GM12878 (cell line): ENCODE results near the gene CTBS. TPM values are rescaled to one million over a fixed set of nuclear protein-coding genes. Genes with fewer than 3 reads are reported as not detected.
A peak's percentile ranks its signal among the peaks of the same experiment; 100 is the strongest.

Experiments used
- CREB1 ChIP-seq: IDR thresholded peaks from 2 replicates; pipeline ENCODE4 v1.6.1; 2012; ENCODE audit warnings: low read depth, mild to moderate bottlenecking, inconsistent platforms
- HDAC2 ChIP-seq: fragments of 200-600 bp; sonication (generic); IDR thresholded peaks from 2 replicates; pipeline ENCODE4 v1.6.1; 2017
- NR2F1 ChIP-seq: fragments of 450-650 bp; conservative IDR thresholded peaks from 2 replicates; pipeline ENCODE4 v1.6.1; 2017; ENCODE audit warnings: mild to moderate bottlenecking
- SIN3A ChIP-seq: IDR thresholded peaks from 2 replicates; pipeline ENCODE4 v1.6.1; 2012; ENCODE audit warnings: low read depth, low read length, improper control_type of control experiment
- SMAD1 ChIP-seq: fragments of 450-650 bp; IDR thresholded peaks from 2 replicates; pipeline ENCODE4 v1.6.1; 2018; ENCODE audit warnings: mild to moderate bottlenecking, low read depth; ENCODE audit not compliant: partially characterized antibody
- ZNF24 ChIP-seq: fragments of 450-650 bp; IDR thresholded peaks from 2 replicates; pipeline ENCODE4 v1.6.1; 2017; ENCODE audit warnings: antibody characterized with exemption, mild to moderate bottlenecking
- polyA plus RNA-seq, 11 experiments: library from polyadenylated mRNA; depleted of rRNA in 4 of 11; unstranded in 6 of 11; stranded (reverse) in 5 of 11; fragments of >200 nt; fragmentation: Nextera tagmentation in 4 of 11; fragmentation: Illumina TruSeq in 1 of 11; extraction: Ambion mirVana in 4 of 11; extraction: Trizol in 1 of 11; gene quantifications; 1 replicate in 1 of 11; 2 replicates in 10 of 11; pipeline versions ENCODE4 v1.2.1 to v1.2.3, GENCODE V29; 2011 to 2016; ENCODE audit warnings: inconsistent platforms in 2 of 11, missing spikeins in 2 of 11, low read depth in 1 of 11
- total RNA-seq, 4 experiments: library from RNA; depleted of rRNA in 3 of 4; stranded (reverse); fragments of >200 nt in 3 of 4; fragmentation: Illumina TruSeq in 1 of 4; extraction: Trizol in 1 of 4; gene quantifications; 2 replicates each; pipeline versions ENCODE4 v1.2.1 to v1.2.3, GENCODE V29; 2013 to 2021
- TF ChIP-seq, protein P1 (sequence below): fragments of 450-650 bp; IDR thresholded peaks from 2 replicates; pipeline ENCODE4 v1.6.1; 2017; ENCODE audit warnings: mild to moderate bottlenecking, moderate library complexity

CTBS gene
- total and polyA plus RNA-seq, 10 of the 15 experiments (the other 5 are each of a cell fraction or from before 2014, with no cell fraction given): 4.3 to 21.2 (median 12.3) TPM

DNA sequence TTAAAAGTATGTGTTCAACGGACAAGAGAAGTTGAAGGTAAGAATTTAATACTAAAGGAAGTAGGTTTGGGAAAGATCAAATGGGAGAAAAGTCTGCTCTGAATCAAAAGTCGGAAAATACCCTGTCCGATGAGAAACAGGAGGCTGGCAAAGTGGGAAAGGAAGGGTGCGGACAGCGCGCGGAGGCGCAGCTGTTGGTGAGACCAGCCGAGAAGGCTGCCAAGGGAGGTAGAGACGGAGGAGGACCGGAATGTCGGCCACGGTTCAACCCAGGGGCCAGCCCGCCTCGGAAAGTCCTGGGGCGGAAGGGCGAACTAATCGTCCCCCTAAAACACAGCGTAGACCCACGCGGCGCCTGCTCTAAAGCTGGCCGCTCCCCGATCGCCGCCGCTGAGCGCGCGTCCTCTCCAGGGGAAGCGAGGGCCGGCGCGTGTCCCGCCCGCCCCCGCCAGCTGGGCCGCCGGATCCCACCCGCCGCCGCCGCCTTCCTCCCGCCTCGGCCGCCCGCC lies 68.7 kb downstream of the CTBS start (continued):
- TF ChIP-seq, protein P1, sequence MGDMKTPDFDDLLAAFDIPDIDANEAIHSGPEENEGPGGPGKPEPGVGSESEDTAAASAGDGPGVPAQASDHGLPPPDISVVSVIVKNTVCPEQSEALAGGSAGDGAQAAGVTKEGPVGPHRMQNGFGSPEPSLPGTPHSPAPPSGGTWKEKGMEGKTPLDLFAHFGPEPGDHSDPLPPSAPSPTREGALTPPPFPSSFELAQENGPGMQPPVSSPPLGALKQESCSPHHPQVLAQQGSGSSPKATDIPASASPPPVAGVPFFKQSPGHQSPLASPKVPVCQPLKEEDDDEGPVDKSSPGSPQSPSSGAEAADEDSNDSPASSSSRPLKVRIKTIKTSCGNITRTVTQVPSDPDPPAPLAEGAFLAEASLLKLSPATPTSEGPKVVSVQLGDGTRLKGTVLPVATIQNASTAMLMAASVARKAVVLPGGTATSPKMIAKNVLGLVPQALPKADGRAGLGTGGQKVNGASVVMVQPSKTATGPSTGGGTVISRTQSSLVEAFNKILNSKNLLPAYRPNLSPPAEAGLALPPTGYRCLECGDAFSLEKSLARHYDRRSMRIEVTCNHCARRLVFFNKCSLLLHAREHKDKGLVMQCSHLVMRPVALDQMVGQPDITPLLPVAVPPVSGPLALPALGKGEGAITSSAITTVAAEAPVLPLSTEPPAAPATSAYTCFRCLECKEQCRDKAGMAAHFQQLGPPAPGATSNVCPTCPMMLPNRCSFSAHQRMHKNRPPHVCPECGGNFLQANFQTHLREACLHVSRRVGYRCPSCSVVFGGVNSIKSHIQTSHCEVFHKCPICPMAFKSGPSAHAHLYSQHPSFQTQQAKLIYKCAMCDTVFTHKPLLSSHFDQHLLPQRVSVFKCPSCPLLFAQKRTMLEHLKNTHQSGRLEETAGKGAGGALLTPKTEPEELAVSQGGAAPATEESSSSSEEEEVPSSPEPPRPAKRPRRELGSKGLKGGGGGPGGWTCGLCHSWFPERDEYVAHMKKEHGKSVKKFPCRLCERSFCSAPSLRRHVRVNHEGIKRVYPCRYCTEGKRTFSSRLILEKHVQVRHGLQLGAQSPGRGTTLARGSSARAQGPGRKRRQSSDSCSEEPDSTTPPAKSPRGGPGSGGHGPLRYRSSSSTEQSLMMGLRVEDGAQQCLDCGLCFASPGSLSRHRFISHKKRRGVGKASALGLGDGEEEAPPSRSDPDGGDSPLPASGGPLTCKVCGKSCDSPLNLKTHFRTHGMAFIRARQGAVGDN: 0 out of 2 replicates have a peak, but pooled peaks have one; percentile 40
- TF ChIP-seq SMAD1: no peak
- 0 out of 2 replicates have a peak, but pooled peaks have one; percentile 2 for TF ChIP-seq CREB1
- 0 out of 2 replicates have a peak, but pooled peaks have one; percentile 23 for TF ChIP-seq NR2F1
- TF ChIP-seq SIN3A: peak; percentile 74
- no peak for TF ChIP-seq ZNF24
- TF ChIP-seq HDAC2: no peak
